Measurements from ENCODE around the gene GAMT. TPM values are rescaled to one million over a fixed set of nuclear protein-coding genes. Genes with fewer than 3 reads are reported as not detected.

GAMT gene
- total RNA-seq, 2 experiments from 2014 or later, result 21.0 to 21.1 TPM

- intact Hi-C loops (cut with micrococcal nuclease), result no loop called here
- peaks cover 15% of the 10 kb centered on the region for H3K36me3 Mint-ChIP-seq
- H3K9me3 Mint-ChIP-seq, result no peaks in the 10 kb centered on the region
- H3K27ac Mint-ChIP-seq, result no peak overlapping the region
- no peaks in the 10 kb centered on the region for H3K27me3 Mint-ChIP-seq
- no peak for DNase-seq
- H3K4me3 Mint-ChIP-seq, result no peak overlapping the region
- CTCF ChIA-PET, result no interaction called here
- H3K4me1 Mint-ChIP-seq (ENCODE audit: low read depth), result peaks cover 1% of the 10 kb centered on the region
- POLR2A ChIA-PET, result no interaction called here
Measured at GRCh38 chr19:1392939-1393530, 8.3 kb downstream of the GAMT start.

GRCh38 chr19:1392407-1392806 is 8.9 kb downstream of the GAMT start:
- H3K36me3 Mint-ChIP-seq, result peaks cover 15% of the 10 kb centered on the region
- H3K9me3 Mint-ChIP-seq, result no peaks in the 10 kb centered on the region
- ChIA-PET POLR2A (no interaction called here), CTCF (no interaction called here)
- no peak overlapping the region for H3K27ac Mint-ChIP-seq
- intact Hi-C loops (cut with micrococcal nuclease), result no loop called here
- peaks cover 1% of the 10 kb centered on the region for H3K4me1 Mint-ChIP-seq (ENCODE audit: low read depth)
- DNase-seq, result no peak
- H3K27me3 Mint-ChIP-seq, result no peaks in the 10 kb centered on the region
- H3K4me3 Mint-ChIP-seq, result no peak overlapping the region

DNA sequence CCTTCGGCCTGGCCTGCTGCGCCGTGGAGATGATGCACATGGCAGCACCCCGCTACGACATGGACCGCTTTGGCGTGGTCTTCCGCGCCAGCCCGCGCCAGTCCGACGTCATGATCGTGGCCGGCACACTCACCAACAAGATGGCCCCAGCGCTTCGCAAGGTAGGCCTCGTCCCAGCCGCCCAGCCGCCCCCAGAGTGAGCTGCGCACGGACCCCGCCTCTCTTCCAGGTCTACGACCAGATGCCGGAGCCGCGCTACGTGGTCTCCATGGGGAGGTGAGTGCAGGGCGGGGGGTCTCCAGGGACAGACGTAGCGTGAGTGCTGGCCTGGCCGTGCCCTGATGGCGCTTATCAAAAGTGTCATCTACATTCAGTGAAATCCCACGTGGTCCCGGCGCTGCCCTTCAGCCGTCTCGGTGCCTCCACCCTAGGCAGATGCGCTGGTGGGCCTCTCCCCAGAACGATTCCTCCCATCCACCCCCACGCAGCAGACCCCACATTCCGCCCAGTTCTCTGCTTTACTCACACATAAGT is 10.4 kb downstream of the GAMT start:
- no peak overlapping the region for H3K4me3 Mint-ChIP-seq
- intact Hi-C loops (cut with micrococcal nuclease), result no loop called here
- peaks cover 9% of the 10 kb centered on the region for H3K4me1 Mint-ChIP-seq (ENCODE audit: low read depth)
- POLR2A ChIA-PET, result no interaction called here
- peaks cover 15% of the 10 kb centered on the region for H3K36me3 Mint-ChIP-seq
- no peaks in the 10 kb centered on the region for H3K27me3 Mint-ChIP-seq
- no peak overlapping the region for H3K27ac Mint-ChIP-seq
- CTCF ChIA-PET, result no interaction called here
- no peaks in the 10 kb centered on the region for H3K9me3 Mint-ChIP-seq
- no peak for DNase-seq

DNA sequence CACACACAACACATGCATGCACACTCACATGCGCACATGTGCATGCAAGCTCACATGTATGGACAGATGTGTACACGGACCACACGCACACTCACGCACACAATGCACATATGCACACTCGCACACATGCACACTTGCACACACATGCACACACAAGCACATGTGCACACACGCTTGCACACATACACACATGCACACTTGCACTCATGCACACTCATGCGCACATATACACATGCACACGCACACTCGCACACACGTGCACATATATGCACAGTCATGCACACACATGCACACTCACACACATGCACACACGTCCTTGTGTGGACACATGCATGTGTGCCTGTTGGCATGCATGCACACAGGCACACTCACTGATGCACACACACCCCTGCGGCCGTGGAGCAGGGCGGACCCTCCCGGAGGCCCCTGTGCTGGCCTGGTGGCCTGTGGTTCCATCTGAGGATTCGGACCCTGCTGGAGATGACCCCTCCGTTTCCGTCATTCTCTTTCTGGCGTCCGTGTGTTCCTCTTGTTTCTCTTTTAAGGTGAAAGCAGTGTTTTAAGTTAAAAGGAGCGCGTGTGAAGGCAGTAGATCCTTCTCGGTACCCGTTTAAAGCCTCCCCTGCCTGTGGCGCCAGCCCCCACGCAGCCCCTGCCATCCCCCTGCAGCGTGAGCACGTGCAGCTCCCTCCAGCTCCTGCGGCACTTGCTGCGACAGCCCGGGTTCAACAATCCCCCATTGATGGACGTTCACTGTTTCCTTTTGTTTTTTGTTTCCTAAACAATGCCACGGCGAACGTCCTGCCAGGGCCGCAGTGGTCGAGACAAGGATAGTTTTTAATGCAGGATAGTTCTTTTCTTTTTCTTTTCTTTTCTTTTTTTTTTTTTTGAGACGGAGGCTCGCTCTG is 12.1 kb downstream of the GAMT start:
- POLR2A ChIA-PET, result no interaction called here
- no peak for DNase-seq
- H3K4me3 Mint-ChIP-seq, result no peak overlapping the region

DNA sequence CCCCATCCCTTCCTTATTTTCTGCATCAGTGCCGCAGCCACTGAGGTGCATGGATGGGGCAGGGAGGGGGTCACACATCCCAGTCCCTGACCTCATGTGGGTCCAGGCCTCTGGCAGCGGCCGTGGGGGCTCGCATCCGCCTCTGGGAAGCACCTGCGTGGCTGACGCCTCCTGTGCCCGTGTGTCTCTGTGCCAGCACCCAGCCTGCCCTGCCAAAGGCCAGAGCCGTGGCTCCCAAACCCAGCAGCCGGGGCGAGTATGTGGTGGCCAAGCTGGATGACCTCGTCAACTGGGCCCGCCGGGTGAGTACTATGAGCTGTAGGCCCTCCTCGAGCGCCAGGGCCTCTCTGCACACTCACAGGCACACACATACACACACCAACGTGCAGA is 12.7 kb downstream of the GAMT start:
- H3K9me3 Mint-ChIP-seq, result no peaks in the 10 kb centered on the region
- intact Hi-C loops (cut with micrococcal nuclease), result no loop called here
- no peaks in the 10 kb centered on the region for H3K27me3 Mint-ChIP-seq
- no peak overlapping the region for H3K4me3 Mint-ChIP-seq
- H3K36me3 Mint-ChIP-seq, result peaks cover 15% of the 10 kb centered on the region
- POLR2A ChIA-PET, result no interaction called here
- peaks cover 16% of the 10 kb centered on the region for H3K4me1 Mint-ChIP-seq (ENCODE audit: low read depth)
- DNase-seq, result no peak
- H3K27ac Mint-ChIP-seq, result no peak overlapping the region
- CTCF ChIA-PET, result no interaction called here

More for the DNA sequence above, 12.1 kb downstream of the GAMT start:
- Mint-ChIP-seq H3K36me3 (peaks cover 15% of the 10 kb centered on the region), H3K4me1 (ENCODE audit: low read depth) (peaks cover 16% of the 10 kb centered on the region), H3K27me3 (no peaks in the 10 kb centered on the region), H3K9me3 (no peaks in the 10 kb centered on the region), H3K27ac (no peak overlapping the region)
- intact Hi-C loops (cut with micrococcal nuclease), result no loop called here
- CTCF ChIA-PET, result no interaction called here

- ChIA-PET POLR2A (interaction anchor here (0.6 kb wide), 1 partner anchor 331 kb away, joined by 3 read pairs; no protein-coding TSS in a partner anchor), CTCF (no interaction called here)
- Mint-ChIP-seq H3K36me3 (peaks cover 19% of the 10 kb centered on the region), H3K9me3 (peaks cover 3% of the 10 kb centered on the region), H3K4me1 (ENCODE audit: low read depth) (peaks cover 21% of the 10 kb centered on the region), H3K27ac (no peak overlapping the region), H3K27me3 (peaks cover 4% of the 10 kb centered on the region), H3K4me3 (no peak overlapping the region)
- intact Hi-C loops (cut with micrococcal nuclease), result no loop called here
- DNase-seq, result no peak
Measured at GRCh38 chr19:1387684-1388636, 13.4 kb downstream of the GAMT start.

- no peak overlapping the region for H3K4me3 Mint-ChIP-seq
- peaks cover 19% of the 10 kb centered on the region for H3K36me3 Mint-ChIP-seq
- intact Hi-C loops (cut with micrococcal nuclease), result no loop called here
- DNase-seq, result no peak
- H3K4me1 Mint-ChIP-seq (ENCODE audit: low read depth), result peaks cover 23% of the 10 kb centered on the region
- peaks cover 4% of the 10 kb centered on the region for H3K27me3 Mint-ChIP-seq
- ChIA-PET POLR2A (interaction anchor here (0.6 kb wide), 1 partner anchor 330 kb away, joined by 3 read pairs; no protein-coding TSS in a partner anchor), CTCF (no interaction called here)
- H3K9me3 Mint-ChIP-seq, result peaks cover 3% of the 10 kb centered on the region
- H3K27ac Mint-ChIP-seq, result no peak overlapping the region
Measured at GRCh38 chr19:1386945-1387683, 14.2 kb downstream of the GAMT start.

DNA sequence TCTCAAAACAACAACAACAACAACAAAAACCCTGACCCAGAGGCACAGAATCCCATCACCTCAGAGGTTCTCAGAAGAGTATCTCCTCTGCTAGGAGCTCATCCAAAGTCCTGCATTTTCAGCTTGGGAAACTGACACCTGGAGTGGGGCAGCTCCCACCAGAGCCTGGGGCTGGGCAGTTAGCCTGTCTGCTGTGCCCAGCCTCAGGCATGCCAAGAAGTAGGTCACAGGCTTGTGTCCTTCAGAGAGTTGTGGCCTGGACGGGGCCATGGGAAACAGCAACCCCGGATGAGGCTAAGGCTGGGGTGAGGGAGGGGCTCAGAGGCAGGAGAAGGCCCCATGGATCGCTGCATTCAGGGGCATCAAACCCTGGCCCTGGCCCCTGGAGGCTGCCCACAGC is 15.5 kb downstream of the GAMT start:
- Mint-ChIP-seq H3K27ac (no peak overlapping the region), H3K4me1 (ENCODE audit: low read depth) (peaks cover 23% of the 10 kb centered on the region), H3K4me3 (no peak overlapping the region), H3K36me3 (peaks cover 15% of the 10 kb centered on the region), H3K27me3 (peaks cover 4% of the 10 kb centered on the region), H3K9me3 (peaks cover 3% of the 10 kb centered on the region)
- POLR2A ChIA-PET, result no interaction called here
- CTCF ChIA-PET, result interaction anchor here (0.6 to 2.1 kb wide), 2 partner anchors 106 to 543 kb away, joined by 3 to 5 read pairs; no protein-coding TSS in a partner anchor
- intact Hi-C loops (cut with micrococcal nuclease), result no loop called here
- DNase-seq, result no peak

DNA sequence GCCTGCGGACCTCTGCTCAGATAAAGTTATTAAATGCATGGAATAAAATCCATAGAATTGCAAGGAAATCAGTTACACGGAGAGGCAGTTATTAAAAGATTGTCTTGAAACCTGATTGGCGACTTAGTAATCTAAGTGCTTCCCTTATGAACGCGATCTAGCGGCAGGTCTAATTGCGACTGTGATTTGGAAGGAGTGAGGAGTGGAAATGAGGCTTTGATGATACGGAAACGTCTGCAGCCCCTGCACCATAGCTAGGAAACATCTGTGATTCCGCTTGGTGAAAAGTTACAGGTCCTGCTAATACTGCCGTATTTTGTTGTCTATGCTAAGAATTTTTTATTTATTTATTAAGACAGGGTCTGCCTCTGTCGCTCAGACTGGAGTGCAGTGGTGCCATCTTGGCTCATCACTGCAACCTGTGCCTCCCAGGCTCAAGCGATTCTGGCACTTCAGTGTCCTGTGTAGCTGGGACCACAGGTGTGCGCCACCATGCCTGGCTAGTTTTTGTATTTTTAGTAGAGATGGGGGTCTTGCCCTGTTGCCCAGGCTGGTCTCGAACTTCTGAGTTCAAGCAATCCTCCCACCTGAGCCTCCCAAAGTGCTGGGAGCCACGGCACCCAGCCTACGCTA is 16.7 kb downstream of the GAMT start:
- peaks cover 4% of the 10 kb centered on the region for H3K27me3 Mint-ChIP-seq
- peaks cover 15% of the 10 kb centered on the region for H3K36me3 Mint-ChIP-seq
- DNase-seq, result no peak
- H3K9me3 Mint-ChIP-seq, result peaks cover 3% of the 10 kb centered on the region
- ChIA-PET POLR2A (no interaction called here), CTCF (interaction anchor here (2.1 kb wide), 1 partner anchor 105 kb away, joined by 5 read pairs; no protein-coding TSS in a partner anchor)
- H3K4me3 Mint-ChIP-seq, result peak overlapping the region; percentile 80
- H3K4me1 Mint-ChIP-seq (ENCODE audit: low read depth), result peaks cover 23% of the 10 kb centered on the region
- intact Hi-C loops (cut with micrococcal nuclease), result loop anchor here (5.0 kb wide), 1 partner anchor 107 kb away; the partner anchor contains the start of gene FAM174C
- peak overlapping the region; percentile 75 for H3K27ac Mint-ChIP-seq

- H3K27me3 Mint-ChIP-seq, result peaks cover 4% of the 10 kb centered on the region
- peak overlapping the region; percentile 75 for H3K27ac Mint-ChIP-seq
- peaks cover 3% of the 10 kb centered on the region for H3K9me3 Mint-ChIP-seq
- intact Hi-C loops (cut with micrococcal nuclease), result loop anchor here (5.0 kb wide), 1 partner anchor 107 kb away; the partner anchor contains the start of gene FAM174C
- CTCF ChIA-PET, result interaction anchor here (2.1 kb wide), 1 partner anchor 104 kb away, joined by 5 read pairs; no protein-coding TSS in a partner anchor
- peaks cover 12% of the 10 kb centered on the region for H3K36me3 Mint-ChIP-seq
- H3K4me1 Mint-ChIP-seq (ENCODE audit: low read depth), result peaks cover 23% of the 10 kb centered on the region
- POLR2A ChIA-PET, result no interaction called here
- DNase-seq, result no peak
- H3K4me3 Mint-ChIP-seq, result peak overlapping the region; percentile 80
Measured at GRCh38 chr19:1384085-1384462, 17.3 kb downstream of the GAMT start.
